Subcutaneous abdominal adipose tissue (tissue), 5 donors: ENCODE measurements around the gene KLHL30.

Experiments used
- H3K27ac ChIP-seq: one replicate; pipeline ENCODE4 v1.7.0; 2013; ENCODE audit warnings: low read depth, mild to moderate bottlenecking, inconsistent platforms, low read length, moderate library complexity
- H3K27me3 ChIP-seq, 5 donors: one replicate each; pipeline ENCODE4 v1.7.0; 2013; ENCODE audit warnings: low read length in 5 of 5, inconsistent platforms in 1 of 5; ENCODE audit not compliant: control insufficient read depth in 5 of 5, insufficient read depth in 4 of 5
- H3K36me3 ChIP-seq, 5 donors: one replicate each; pipeline ENCODE4 v1.7.0; 2013; ENCODE audit warnings: low read length in 5 of 5; ENCODE audit not compliant: control insufficient read depth in 5 of 5, insufficient read depth in 5 of 5
- H3K4me1 ChIP-seq, 5 donors: one replicate each; pipeline ENCODE4 v1.7.0; 2013; ENCODE audit warnings: low read length in 5 of 5, mild to moderate bottlenecking in 3 of 5, moderate library complexity in 1 of 5; ENCODE audit not compliant: control insufficient read depth in 5 of 5, insufficient read depth in 5 of 5
- H3K4me3 ChIP-seq, 5 donors: one replicate each; pipeline ENCODE4 v1.7.0; 2013; ENCODE audit warnings: low read length in 5 of 5, low read depth in 1 of 5
- H3K9ac ChIP-seq, 5 donors: one replicate each; pipeline ENCODE4 v1.7.0; 2013; ENCODE audit warnings: low read length in 5 of 5, mild to moderate bottlenecking in 4 of 5, moderate library complexity in 3 of 5
- H3K9me3 ChIP-seq, 5 donors: one replicate each; pipeline ENCODE4 v1.7.0; 2013; ENCODE audit warnings: low read length in 5 of 5; ENCODE audit not compliant: control insufficient read depth in 5 of 5
- donor health status: healthy.
- donor health status: healthy.
- donor health status: healthy.
- donor health status: healthy.
- donor health status: healthy.

Gene KLHL30

DNA sequence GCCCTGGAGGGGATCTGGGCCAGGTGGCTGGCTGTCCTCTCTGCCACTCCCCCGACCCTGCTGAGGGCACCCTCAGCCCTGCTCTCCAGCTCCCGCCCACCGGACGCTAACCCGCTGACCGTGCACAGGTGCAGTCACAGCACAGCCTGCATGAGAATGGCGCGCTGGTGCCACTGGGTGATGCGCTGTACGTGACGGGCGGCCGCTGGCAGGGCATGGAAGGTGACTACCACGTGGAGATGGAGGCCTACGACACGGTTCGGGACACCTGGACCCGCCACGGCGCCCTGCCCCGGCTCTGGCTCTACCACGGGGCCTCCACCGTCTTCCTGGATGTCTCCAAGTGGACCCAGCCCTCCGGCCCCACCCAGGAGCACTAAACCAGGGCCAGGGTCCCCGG is 12.2 kb downstream of the KLHL30 start:
- Histone ChIP-seq H3K36me3 (peaks cover 0 to 4% (median 0%) of the 10 kb centered on the region in 5 donors), H3K27me3 (no peaks in the 10 kb centered on the region), H3K9ac (no peak overlapping the region), H3K9me3 (peaks cover 0 to 3% (median 0%) of the 10 kb centered on the region in 5 donors), H3K27ac (no peak overlapping the region), H3K4me3 (no peak overlapping the region), H3K4me1 (peaks cover 0 to 10% (median 3%) of the 10 kb centered on the region in 5 donors)

DNA sequence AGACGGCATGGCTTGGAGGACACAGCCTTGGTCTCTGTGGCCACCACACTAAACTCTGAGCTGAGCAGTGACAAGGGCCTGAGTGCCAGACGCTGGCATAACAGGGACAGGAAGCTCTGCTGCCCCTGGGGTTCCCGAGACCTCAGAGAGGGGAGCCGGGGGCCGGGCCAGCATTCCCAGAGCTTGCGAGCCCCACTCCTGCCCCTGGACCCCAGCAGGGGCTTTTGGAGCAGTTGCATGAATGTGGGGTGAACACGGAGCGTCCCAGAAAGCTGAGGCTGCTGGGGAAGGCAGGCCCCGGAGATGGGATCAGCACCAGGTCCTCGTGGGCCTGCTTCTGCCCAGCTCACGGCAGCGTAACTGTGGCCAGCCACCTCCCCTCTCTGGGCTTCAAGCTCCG is 12.7 kb downstream of the KLHL30 start:
- Histone ChIP-seq H3K9me3 (peaks cover 0 to 3% (median 0%) of the 10 kb centered on the region in 5 donors), H3K27me3 (no peaks in the 10 kb centered on the region), H3K27ac (no peak overlapping the region), H3K4me1 (peaks cover 0 to 10% (median 3%) of the 10 kb centered on the region in 5 donors), H3K9ac (no peak overlapping the region), H3K36me3 (no peaks in the 10 kb centered on the region), H3K4me3 (no peak overlapping the region)

GRCh38 chr2:238151628-238152235 is 13.3 kb downstream of the KLHL30 start:
- peaks cover 0 to 3% (median 0%) of the 10 kb centered on the region in 5 donors for H3K9me3 ChIP-seq
- H3K27me3 ChIP-seq = no peaks in the 10 kb centered on the region
- no peaks in the 10 kb centered on the region for H3K36me3 ChIP-seq
- H3K27ac ChIP-seq = no peak overlapping the region
- peaks cover 0 to 10% (median 3%) of the 10 kb centered on the region in 5 donors for H3K4me1 ChIP-seq
- H3K4me3 ChIP-seq = no peak overlapping the region
- H3K9ac ChIP-seq = no peak overlapping the region

GRCh38 chr2:238152771-238153688 is 14.6 kb downstream of the KLHL30 start:
- Histone ChIP-seq H3K4me3 (no peak overlapping the region), H3K4me1 (peaks cover 0 to 11% (median 3%) of the 10 kb centered on the region in 5 donors), H3K9me3 (peaks cover 0 to 3% (median 0%) of the 10 kb centered on the region in 5 donors), H3K36me3 (no peaks in the 10 kb centered on the region), H3K27me3 (no peaks in the 10 kb centered on the region), H3K9ac (no peak overlapping the region), H3K27ac (no peak overlapping the region)

- Histone ChIP-seq H3K4me1 (peaks cover 0 to 21% (median 9%) of the 10 kb centered on the region in 5 donors), H3K9ac (no peak overlapping the region), H3K36me3 (no peaks in the 10 kb centered on the region), H3K27ac (no peak overlapping the region), H3K27me3 (peaks cover under 1 to 4% (median 3%) of the 10 kb centered on the region in 5 donors), H3K4me3 (no peak overlapping the region), H3K9me3 (peaks cover 0 to 3% (median 0%) of the 10 kb centered on the region in 5 donors)
Measured at GRCh38 chr2:238154570-238154969, 16.1 kb downstream of the KLHL30 start.

DNA sequence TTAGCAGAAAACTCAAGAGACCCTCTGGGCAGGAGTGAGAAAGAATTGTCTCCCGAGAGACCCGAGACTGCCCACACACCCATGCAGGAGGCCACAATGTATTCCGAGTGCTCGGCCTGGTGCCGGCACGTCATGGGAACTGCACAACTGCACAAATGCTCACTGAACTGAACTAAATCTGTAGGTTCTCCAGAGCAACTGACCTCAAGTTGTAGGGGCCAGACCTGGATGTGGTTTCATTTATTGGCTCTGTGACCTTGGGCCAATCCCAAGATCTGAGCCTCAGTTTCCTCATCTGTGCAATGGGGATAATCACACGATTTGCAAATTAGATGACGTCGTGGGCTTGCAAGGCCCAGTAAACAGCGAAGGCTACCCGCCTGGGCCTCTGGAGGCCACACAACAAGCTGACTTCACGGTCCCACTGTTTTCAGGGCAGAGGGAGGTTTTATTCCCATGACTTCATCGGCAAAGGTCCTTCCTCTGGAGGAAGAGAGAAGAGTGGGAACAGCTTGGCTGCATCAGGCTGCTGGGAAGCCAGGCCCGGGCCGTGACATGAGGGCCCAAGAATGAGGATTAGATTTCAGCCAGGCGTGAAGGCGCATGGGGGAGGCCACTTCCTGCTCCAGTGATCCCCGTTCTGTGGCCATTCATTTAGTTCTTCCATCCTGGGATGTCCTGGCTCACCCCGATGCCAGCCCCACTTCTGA is 16.7 kb downstream of the KLHL30 start:
- H3K27me3 ChIP-seq = peaks cover 6 to 11% (median 9%) of the 10 kb centered on the region in 5 donors
- H3K9ac ChIP-seq = no peak overlapping the region
- no peak overlapping the region for H3K4me3 ChIP-seq
- H3K4me1 ChIP-seq = peaks cover 0 to 21% (median 9%) of the 10 kb centered on the region in 5 donors
- H3K27ac ChIP-seq = no peak overlapping the region
- no peaks in the 10 kb centered on the region for H3K36me3 ChIP-seq
- H3K9me3 ChIP-seq = peaks cover 0 to 3% (median 0%) of the 10 kb centered on the region in 5 donors

- Histone ChIP-seq H3K9me3 (peaks cover 0 to 3% (median 0%) of the 10 kb centered on the region in 5 donors), H3K4me1 (peaks cover 0 to 22% (median 9%) of the 10 kb centered on the region in 5 donors), H3K9ac (no peak overlapping the region), H3K36me3 (no peaks in the 10 kb centered on the region), H3K27ac (no peak overlapping the region), H3K4me3 (no peak overlapping the region), H3K27me3 (peaks cover 9 to 17% (median 13%) of the 10 kb centered on the region in 5 donors)
Measured at GRCh38 chr2:238155761-238156694, 17.6 kb downstream of the KLHL30 start.

DNA sequence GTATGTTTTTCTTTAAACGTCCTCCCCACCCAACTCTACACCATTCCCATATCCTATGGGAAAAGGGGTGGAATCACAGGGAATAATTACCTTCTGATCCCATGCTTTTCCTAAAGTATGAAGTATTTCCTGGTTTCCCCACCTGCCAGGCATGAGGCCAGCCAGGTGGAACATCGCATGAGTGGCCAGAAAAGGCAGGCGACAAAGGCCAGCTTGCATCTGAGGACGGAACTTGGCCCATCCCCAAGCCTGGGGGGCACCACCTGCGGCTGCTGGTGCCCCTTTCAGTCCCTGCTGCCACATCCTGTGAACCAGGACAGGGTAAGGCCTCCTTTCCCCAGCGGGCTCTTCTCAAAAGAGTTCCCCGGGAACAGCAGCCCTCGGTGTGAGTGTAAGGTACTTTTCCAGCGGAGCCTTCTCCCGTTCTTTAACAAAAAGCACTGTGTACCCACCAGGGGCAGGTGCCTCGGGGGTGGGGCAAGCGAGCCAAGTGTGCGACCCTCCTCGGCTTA is 19.1 kb downstream of the KLHL30 start:
- H3K4me1 ChIP-seq = peaks cover 0 to 22% (median 9%) of the 10 kb centered on the region in 5 donors
- H3K27me3 ChIP-seq = peaks cover 11 to 28% (median 18%) of the 10 kb centered on the region in 5 donors
- no peaks in the 10 kb centered on the region for H3K36me3 ChIP-seq
- no peak overlapping the region for H3K9ac ChIP-seq
- peaks cover 0 to 3% (median 0%) of the 10 kb centered on the region in 5 donors for H3K9me3 ChIP-seq
- no peak overlapping the region for H3K27ac ChIP-seq
- no peak overlapping the region for H3K4me3 ChIP-seq

DNA sequence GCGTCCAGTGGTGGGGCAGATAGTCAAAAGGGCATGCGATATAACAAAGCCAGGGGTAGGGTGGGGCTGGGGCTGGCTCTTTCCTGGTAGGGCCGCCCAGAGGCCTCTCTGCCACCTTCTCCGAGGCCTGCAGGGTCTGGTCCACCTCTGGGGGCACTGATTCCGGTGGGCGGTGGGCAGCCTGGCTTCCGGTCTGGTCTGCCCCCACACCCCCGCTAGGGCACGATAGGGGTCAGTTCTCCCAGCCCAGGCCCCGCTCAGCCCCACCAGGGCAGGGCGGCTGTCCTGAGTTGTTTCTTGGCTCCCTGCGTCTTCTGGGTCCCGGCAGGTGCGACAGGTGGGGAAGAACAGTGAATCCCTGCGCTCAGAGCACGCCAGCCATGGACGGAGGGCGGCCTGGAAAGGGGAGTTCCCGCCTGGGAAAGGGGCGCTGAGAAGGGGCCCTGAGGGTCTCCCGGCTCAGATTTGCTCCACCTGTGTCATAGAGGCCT is 19.6 kb downstream of the KLHL30 start:
- Histone ChIP-seq H3K36me3 (no peaks in the 10 kb centered on the region), H3K27me3 (peaks cover 16 to 33% (median 23%) of the 10 kb centered on the region in 5 donors), H3K27ac (no peak overlapping the region), H3K4me3 (no peak overlapping the region), H3K4me1 (peaks cover 0 to 20% (median 6%) of the 10 kb centered on the region in 5 donors), H3K9ac (no peak overlapping the region), H3K9me3 (peaks cover 0 to 3% (median 0%) of the 10 kb centered on the region in 5 donors)
